KMS-11 (cell line): ENCODE measurements around the gene CPA3.

Experiments used
- H2AFZ ChIP-seq: fragments of 200-600 bp; sonication (generic); 2 replicates; pipeline ENCODE4 v1.6.1; 2016; ENCODE audit warnings: antibody characterized with exemption, mixed run types, low read depth
- H3K27ac ChIP-seq: fragments of 200-600 bp; sonication (generic); 2 replicates; pipeline ENCODE4 v1.6.1; 2016; ENCODE audit warnings: mild to moderate bottlenecking, mixed run types
- H3K27me3 ChIP-seq: fragments of 200-600 bp; sonication (generic); 2 replicates; pipeline ENCODE4 v1.6.1; 2017; ENCODE audit warnings: mild to moderate bottlenecking, low read depth, mixed run types, moderate library complexity; ENCODE audit not compliant: insufficient read depth
- H3K36me3 ChIP-seq: fragments of 200-600 bp; sonication (generic); 2 replicates; pipeline ENCODE4 v1.6.1; 2017; ENCODE audit warnings: mild to moderate bottlenecking, mixed run types; ENCODE audit not compliant: insufficient read depth
- H3K4me1 ChIP-seq: fragments of 200-600 bp; sonication (generic); 2 replicates; pipeline ENCODE4 v1.6.1; 2016; ENCODE audit warnings: mild to moderate bottlenecking, low read depth, mixed run types; ENCODE audit not compliant: poor library complexity, severe bottlenecking
- H3K4me2 ChIP-seq: fragments of 200-600 bp; sonication (generic); 2 replicates; pipeline ENCODE4 v1.7.0; 2016; ENCODE audit warnings: mild to moderate bottlenecking, mixed run types
- H3K4me3 ChIP-seq: fragments of 200-600 bp; sonication (generic); IDR thresholded peaks from 2 replicates; pipeline ENCODE4 v1.6.1; 2017; ENCODE audit warnings: low read depth, low read length, mixed read lengths; ENCODE audit not compliant: insufficient read depth
- H3K79me2 ChIP-seq: fragments of 200-600 bp; sonication (generic); 2 replicates; pipeline ENCODE4 v1.6.1; 2016; ENCODE audit warnings: low read depth, mixed run types; ENCODE audit not compliant: insufficient read depth
- H3K9ac ChIP-seq: fragments of 200-600 bp; sonication (generic); 2 replicates; pipeline ENCODE4 v1.6.1; 2016; ENCODE audit warnings: mild to moderate bottlenecking, mixed run types
- H4K20me1 ChIP-seq: fragments of 200-600 bp; sonication (generic); 2 replicates; pipeline ENCODE4 v1.6.1; 2016; ENCODE audit warnings: mild to moderate bottlenecking, mixed run types; ENCODE audit not compliant: insufficient read depth
- TF ChIP-seq, protein P1 (sequence below): fragments of 200-600 bp; sonication (generic); conservative IDR thresholded peaks from 2 replicates; pipeline ENCODE4 v1.6.1; 2017; ENCODE audit warnings: low read depth, mild to moderate bottlenecking, antibody characterized with exemption, low read length, moderate library complexity, mixed read lengths

Gene CPA3

DNA sequence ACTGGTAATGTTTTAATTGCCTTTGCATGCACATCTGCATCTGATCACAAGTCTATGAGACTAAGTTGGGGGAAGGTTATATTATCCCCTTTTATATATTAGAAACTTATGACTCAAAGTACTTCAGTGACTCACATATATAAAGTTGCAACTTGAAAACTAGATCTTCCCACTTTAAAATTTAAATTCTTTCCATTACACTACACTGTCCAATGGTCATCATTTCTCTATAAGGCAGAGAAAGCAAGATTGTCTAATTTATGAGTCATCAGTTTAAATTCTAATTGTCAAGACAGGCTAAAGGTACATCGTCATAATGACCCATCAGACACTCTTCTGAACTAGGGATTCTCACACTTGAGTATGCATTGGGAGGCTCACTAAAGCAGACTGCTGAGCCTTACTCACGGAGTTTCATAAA is 37.9 kb downstream of the CPA3 start:
- no peaks in the 10 kb centered on the region for H3K4me1 ChIP-seq
- H3K36me3 ChIP-seq = no peaks in the 10 kb centered on the region
- H3K27ac ChIP-seq = no peak overlapping the region
- no peaks in the 10 kb centered on the region for H4K20me1 ChIP-seq
- H2AFZ ChIP-seq = no peak overlapping the region
- TF ChIP-seq, protein P1, sequence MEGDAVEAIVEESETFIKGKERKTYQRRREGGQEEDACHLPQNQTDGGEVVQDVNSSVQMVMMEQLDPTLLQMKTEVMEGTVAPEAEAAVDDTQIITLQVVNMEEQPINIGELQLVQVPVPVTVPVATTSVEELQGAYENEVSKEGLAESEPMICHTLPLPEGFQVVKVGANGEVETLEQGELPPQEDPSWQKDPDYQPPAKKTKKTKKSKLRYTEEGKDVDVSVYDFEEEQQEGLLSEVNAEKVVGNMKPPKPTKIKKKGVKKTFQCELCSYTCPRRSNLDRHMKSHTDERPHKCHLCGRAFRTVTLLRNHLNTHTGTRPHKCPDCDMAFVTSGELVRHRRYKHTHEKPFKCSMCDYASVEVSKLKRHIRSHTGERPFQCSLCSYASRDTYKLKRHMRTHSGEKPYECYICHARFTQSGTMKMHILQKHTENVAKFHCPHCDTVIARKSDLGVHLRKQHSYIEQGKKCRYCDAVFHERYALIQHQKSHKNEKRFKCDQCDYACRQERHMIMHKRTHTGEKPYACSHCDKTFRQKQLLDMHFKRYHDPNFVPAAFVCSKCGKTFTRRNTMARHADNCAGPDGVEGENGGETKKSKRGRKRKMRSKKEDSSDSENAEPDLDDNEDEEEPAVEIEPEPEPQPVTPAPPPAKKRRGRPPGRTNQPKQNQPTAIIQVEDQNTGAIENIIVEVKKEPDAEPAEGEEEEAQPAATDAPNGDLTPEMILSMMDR = no peak
- no peak overlapping the region for H3K9ac ChIP-seq
- H3K4me3 ChIP-seq = no peak overlapping the region
- H3K4me2 ChIP-seq = no peak overlapping the region
- no peaks in the 10 kb centered on the region for H3K27me3 ChIP-seq
- H3K79me2 ChIP-seq = no peaks in the 10 kb centered on the region

DNA sequence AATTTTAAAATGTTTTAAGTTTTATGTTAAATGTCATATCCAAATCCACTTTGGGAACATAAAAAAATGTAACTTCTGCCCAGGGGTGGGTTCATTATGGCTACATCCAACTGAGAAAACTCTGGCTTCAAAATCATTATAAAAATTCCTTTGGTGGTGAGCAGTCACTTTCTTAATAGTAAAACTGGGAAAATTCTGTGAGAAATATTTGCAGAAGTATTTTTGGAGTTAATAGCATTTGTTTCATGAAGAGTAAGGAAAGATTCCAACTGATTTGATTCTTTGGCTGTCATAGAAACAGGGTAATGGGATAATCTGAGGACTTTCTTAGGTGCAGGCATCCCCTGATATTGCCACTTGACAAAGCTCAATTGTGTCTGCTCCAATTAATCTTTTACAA is 38.8 kb downstream of the CPA3 start:
- H4K20me1 ChIP-seq = no peaks in the 10 kb centered on the region
- no peaks in the 10 kb centered on the region for H3K27me3 ChIP-seq
- H3K9ac ChIP-seq = no peak overlapping the region
- TF ChIP-seq, protein P1 = no peak
- no peak overlapping the region for H3K4me3 ChIP-seq
- no peaks in the 10 kb centered on the region for H3K4me1 ChIP-seq
- no peak overlapping the region for H3K4me2 ChIP-seq
- no peak overlapping the region for H3K27ac ChIP-seq
- H3K79me2 ChIP-seq = no peaks in the 10 kb centered on the region
- H3K36me3 ChIP-seq = no peaks in the 10 kb centered on the region
- no peak overlapping the region for H2AFZ ChIP-seq

DNA sequence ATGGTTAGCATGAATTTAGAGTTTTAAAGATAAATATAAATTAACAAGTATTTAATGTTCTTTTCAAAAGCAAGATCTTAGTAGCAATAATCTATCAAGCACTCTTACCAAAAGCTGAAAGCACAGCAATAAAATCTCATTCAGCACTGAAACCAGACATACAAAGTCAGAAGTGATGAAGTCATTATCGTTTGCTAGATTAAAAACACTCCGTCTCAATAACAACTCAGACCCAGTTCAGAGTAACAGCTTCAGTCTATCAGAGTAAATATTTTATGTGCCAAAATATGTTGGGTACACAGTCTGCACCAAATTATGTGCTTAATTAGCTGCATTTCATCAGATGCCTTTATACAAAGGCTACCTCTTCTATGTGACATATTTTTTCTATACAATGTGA is 41.6 kb downstream of the CPA3 start:
- TF ChIP-seq, protein P1 = no peak
- H2AFZ ChIP-seq = no peak overlapping the region
- H3K27ac ChIP-seq = no peak overlapping the region
- no peak overlapping the region for H3K4me2 ChIP-seq
- no peak overlapping the region for H3K4me3 ChIP-seq
- no peaks in the 10 kb centered on the region for H4K20me1 ChIP-seq
- no peak overlapping the region for H3K9ac ChIP-seq
- H3K79me2 ChIP-seq = no peaks in the 10 kb centered on the region
- H3K4me1 ChIP-seq = no peaks in the 10 kb centered on the region
- no peaks in the 10 kb centered on the region for H3K27me3 ChIP-seq
- no peaks in the 10 kb centered on the region for H3K36me3 ChIP-seq

DNA sequence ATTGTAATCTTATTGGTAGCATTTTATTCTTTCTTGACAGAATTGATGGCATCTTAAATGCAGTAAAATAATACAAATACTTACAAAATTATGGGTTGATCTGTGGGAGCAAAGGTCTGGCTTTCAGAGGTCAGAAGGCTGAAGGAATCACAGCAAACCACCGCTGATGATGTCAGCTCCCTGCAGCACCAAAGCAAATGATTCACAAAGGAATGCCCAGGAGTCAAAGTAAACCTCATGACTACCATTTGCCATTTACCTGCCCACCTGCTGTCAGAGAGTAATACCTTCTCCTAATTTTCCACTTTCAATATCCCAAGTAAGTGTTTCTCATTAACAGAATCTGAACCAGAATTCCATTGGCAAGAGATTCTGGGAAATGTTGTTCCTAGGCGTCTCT is 46.1 kb downstream of the CPA3 start:
- Histone ChIP-seq H3K9ac (no peak overlapping the region), H3K27ac (no peak overlapping the region), H3K4me3 (no peak overlapping the region), H3K4me2 (no peak overlapping the region), H3K27me3 (no peaks in the 10 kb centered on the region), H4K20me1 (no peaks in the 10 kb centered on the region), H3K36me3 (no peaks in the 10 kb centered on the region; the same call in 1 of the 2 replicates), H2AFZ (no peak overlapping the region), H3K79me2 (no peaks in the 10 kb centered on the region), H3K4me1 (no peaks in the 10 kb centered on the region)
- TF ChIP-seq, protein P1 = no peak

DNA sequence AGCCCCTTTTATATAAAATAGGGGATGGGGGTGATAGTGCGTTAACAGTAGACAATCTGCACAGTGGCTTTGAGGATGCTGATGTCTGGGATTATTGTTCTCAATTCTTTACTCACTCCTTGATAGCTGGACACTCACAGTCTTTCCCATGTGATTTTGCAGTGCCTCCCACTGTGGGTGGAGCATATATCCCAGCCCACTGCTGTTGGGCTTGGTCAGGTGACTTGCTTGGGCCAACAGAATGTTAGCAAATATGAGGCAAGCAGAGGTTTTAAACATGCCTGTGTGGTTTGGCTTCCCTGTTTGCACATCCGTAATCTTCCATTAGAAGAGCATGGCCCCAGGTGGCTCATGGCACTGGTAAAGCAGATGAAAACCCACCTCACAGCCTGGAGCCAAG is 46.5 kb downstream of the CPA3 start:
- Histone ChIP-seq H3K36me3 (no peaks in the 10 kb centered on the region; the same call in 1 of the 2 replicates), H2AFZ (no peak overlapping the region), H3K9ac (no peak overlapping the region), H3K27ac (no peak overlapping the region), H3K4me1 (no peaks in the 10 kb centered on the region), H3K4me2 (no peak overlapping the region), H3K4me3 (no peak overlapping the region), H3K27me3 (no peaks in the 10 kb centered on the region), H4K20me1 (no peaks in the 10 kb centered on the region), H3K79me2 (no peaks in the 10 kb centered on the region)
- TF ChIP-seq, protein P1 = no peak
